HG02938 (cell line): ENCODE results near the gene PAXX.
"Not testable (repeated sequence)": the region's sequence is repeated elsewhere in the genome, so short reads cannot be mapped to it uniquely, and the experiment has no call there.

Experiments
- ATAC-seq: cut with Tn5 transposase; IDR thresholded peaks from one replicate; pipeline ENCODE4 v1.9.1; 2021; ENCODE audit warnings: mild to moderate bottlenecking, moderate library complexity; ENCODE audit not compliant: unreplicated experiment

PAXX gene

GRCh38 chr9:137000177-137000930 lies 8.1 kb downstream of the PAXX start:
- ATAC-seq = peak; percentile 83

- no peak for ATAC-seq
Observed at GRCh38 chr9:137001857-137002645, 9.8 kb downstream of the PAXX start.

DNA sequence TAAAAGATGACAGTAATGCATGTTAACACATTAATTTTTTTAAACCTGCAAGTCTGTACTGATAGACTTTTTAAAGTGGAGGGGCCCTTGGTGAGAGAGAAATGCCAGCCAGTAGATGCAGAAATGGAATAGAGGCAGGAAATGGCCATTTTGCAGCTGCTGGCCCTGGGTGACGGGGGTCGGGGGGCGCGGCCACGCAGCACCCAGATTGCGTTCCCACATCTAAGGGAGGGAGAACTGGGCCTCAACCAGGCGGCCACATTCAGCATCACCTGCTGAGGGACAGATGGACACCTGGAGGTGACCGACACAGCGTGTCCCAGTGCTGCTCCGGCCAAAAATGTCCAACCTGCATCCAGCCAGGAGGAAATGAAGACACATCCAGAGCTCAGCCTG lies 10.4 kb downstream of the PAXX start:
- ATAC-seq = no peak

GRCh38 chr9:137004285-137004684 lies 12.1 kb downstream of the PAXX start:
- not testable (repeated sequence) for ATAC-seq

DNA sequence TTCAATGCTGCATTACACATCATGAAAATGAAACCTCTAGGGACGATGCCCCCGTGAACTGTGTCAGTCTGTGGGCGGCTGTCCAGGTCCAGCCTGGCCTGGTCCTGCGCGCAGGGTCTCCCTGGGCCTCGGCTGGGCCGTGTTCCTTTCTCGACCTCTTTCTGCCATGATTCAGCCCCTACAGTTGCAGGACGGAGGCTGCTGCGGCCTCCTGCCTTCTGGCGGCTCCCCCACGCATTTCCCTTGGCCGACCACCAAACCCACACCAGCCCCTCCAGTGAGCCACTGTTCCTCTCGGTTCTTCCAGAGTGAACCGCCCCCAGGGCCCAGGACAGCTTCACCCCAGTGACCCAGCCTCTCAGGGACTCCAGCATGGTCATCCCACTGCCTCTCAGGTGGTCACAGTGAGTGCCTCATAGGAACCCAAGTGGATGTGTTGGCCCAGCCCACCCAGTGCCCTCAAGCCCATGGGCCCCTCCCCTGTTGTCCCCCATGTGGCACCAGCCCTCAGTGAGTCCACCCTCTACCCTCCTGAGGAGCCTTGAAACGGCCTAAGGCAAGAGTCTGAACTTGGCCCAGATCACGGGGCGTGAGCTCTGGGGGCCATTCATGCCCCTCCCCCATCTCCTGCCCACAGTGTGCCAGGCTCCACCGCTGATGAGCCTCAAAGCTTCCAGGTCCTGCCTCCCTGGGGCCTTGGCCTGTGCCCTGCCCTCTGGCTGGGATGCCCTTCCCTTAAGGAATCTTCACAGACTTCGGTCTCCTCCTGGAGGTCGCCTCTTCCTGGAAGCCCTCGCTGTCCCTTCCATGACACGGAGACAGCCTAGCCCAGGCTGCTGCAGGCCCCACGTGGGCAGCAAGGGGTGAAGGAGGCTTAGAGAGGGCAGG lies 14.1 kb downstream of the PAXX start:
- ATAC-seq = no peak

- ATAC-seq = no peak
Observed at GRCh38 chr9:137007108-137007815, 15.0 kb downstream of the PAXX start.

- no peak for ATAC-seq
Observed at GRCh38 chr9:137007816-137008270, 15.6 kb downstream of the PAXX start.

DNA sequence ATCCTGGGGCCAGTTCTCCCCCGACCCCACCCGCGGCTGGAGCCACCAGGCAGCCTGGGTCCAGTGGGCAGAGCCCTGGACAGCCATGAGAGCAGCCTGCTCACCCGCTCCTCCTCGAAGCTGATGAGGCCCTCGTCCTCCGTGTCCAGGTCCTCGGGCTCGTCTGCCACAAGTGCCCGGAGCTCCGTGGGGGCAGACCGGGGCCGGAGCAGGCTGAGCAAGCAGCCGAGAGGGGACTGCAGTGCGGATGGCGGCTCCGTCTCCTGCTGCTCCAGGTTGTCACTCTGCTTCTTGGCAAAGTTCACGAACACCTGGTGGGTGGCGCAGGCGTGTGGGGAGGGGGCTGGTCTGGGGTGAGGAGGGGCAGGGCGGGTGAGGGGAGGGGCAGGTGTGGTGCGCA lies 16.1 kb downstream of the PAXX start:
- ATAC-seq = no peak

GRCh38 chr9:137009217-137009616 lies 17.0 kb downstream of the PAXX start:
- no peak for ATAC-seq

- ATAC-seq = no peak
Observed at GRCh38 chr9:137009938-137010732, 17.9 kb downstream of the PAXX start.

- no peak for ATAC-seq
Observed at GRCh38 chr9:137011156-137011555, 18.9 kb downstream of the PAXX start.

- no peak for ATAC-seq
Observed at GRCh38 chr9:137011907-137012675, 19.9 kb downstream of the PAXX start.

- no peak for ATAC-seq
Observed at GRCh38 chr9:137012694-137013570, 20.7 kb downstream of the PAXX start.

DNA sequence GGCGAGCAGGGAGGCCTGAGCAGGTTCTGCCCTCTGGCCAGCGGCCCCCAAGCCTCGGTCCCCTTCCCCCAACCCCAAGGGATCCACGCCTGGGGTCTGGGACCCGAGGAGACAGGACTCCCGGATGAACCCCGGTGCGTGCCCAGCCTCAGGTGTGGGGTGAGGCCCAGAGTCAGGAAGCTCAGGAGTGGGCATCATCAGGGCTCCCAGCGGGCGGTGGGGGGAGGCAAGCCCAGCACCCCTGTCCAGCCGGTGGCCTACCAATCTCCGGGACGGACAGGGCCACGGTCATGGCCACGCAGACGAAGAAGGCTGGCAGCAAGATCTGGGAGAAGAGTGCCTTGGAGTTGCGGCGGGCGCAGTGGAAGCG lies 21.3 kb downstream of the PAXX start:
- ATAC-seq = no peak

GRCh38 chr9:137014166-137014565 lies 21.9 kb downstream of the PAXX start:
- ATAC-seq = no peak

- ATAC-seq = no peak
Observed at GRCh38 chr9:137014776-137015539, 22.7 kb downstream of the PAXX start.

DNA sequence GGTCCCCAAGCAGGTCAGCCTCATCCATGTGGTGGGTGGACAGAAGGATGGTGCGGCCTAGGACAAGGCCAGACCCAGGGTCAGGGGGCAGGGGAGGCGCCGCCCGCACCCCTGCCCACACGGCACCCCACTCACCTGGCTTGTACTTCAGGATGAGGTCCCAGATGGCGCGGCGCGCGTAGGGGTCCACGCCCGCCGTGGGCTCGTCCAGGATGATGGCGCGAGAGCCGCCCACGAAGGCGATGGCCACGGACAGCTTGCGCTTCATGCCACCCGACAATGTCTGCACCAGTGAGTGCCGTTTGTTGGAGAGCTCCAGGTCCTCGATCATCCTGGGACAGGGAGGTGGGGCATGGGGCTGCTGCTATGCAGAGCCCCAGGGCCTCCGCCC lies 23.3 kb downstream of the PAXX start:
- ATAC-seq = no peak
